CD14-positive monocyte (primary cell): Measurements from ENCODE around the gene CYP2R1. TPM values are rescaled to one million over a fixed set of nuclear protein-coding genes. Genes with fewer than 3 reads are reported as not detected.

Experiments used
- DNase-seq, 3 donors: peaks; one replicate each; pipeline ENCODE4 v3.0.0-alpha.2; 2011 to 2022
- H2AFZ ChIP-seq: 2 replicates; pipeline ENCODE4 v1.6.0; 2012; ENCODE audit warnings: mild to moderate bottlenecking, low read depth, low read length, inconsistent platforms; ENCODE audit not compliant: insufficient read depth, poor library complexity, severe bottlenecking
- H3K27ac ChIP-seq, 2 donors: 1 replicate in 1 of 2; 2 replicates in 1 of 2; pipeline ENCODE4 v1.5.1; 2012 to 2013; ENCODE audit warnings: low read length in 2 of 2, control low read depth in 1 of 2, inconsistent platforms in 1 of 2, low read depth in 1 of 2, mild to moderate bottlenecking in 1 of 2
- H3K27me3 ChIP-seq, 2 donors: one replicate each; pipeline versions ENCODE4 v1.6.0 to v1.6.1; 2011 to 2013; ENCODE audit warnings: low read length in 2 of 2; ENCODE audit not compliant: control insufficient read depth in 2 of 2, insufficient read depth in 2 of 2
- H3K36me3 ChIP-seq, 2 donors: replicated peaks in 1 of 2; 1 replicate in 1 of 2; 2 replicates in 1 of 2; pipeline versions ENCODE4 v1.5.1 to v1.6.1; 2012 to 2013; ENCODE audit warnings: low read length in 2 of 2, control low read depth in 1 of 2, inconsistent platforms in 1 of 2, mild to moderate bottlenecking in 1 of 2; ENCODE audit not compliant: insufficient read depth in 2 of 2, control insufficient read depth in 1 of 2
- H3K4me1 ChIP-seq, 2 donors: 1 replicate in 1 of 2; 2 replicates in 1 of 2; pipeline versions ENCODE4 v1.5.1 to v1.6.1; 2012 to 2013; ENCODE audit warnings: low read length in 2 of 2, control low read depth in 1 of 2, inconsistent platforms in 1 of 2, mild to moderate bottlenecking in 1 of 2, moderate library complexity in 1 of 2; ENCODE audit not compliant: insufficient read depth in 2 of 2, control insufficient read depth in 1 of 2
- H3K4me2 ChIP-seq: replicated peaks from 2 replicates; pipeline ENCODE3; 2012; ENCODE audit warnings: low read length, moderate library complexity, mild to moderate bottlenecking; ENCODE audit not compliant: poor library complexity, severe bottlenecking; ENCODE audit errors: extremely low read depth
- H3K4me3 ChIP-seq, 3 experiments: fragments of 200-600 bp in 1 of 3; sonication (generic) in 1 of 3; replicated peaks in 1 of 3; 1 replicate in 2 of 3; 2 replicates in 1 of 3; pipeline ENCODE4 v1.5.1; 2011 to 2013; ENCODE audit warnings: low read length in 3 of 3, mild to moderate bottlenecking in 3 of 3, control low read depth in 2 of 3, low read depth in 2 of 3, inconsistent platforms in 1 of 3, moderate library complexity in 1 of 3
- H3K79me2 ChIP-seq: 2 replicates; pipeline ENCODE4 v1.6.0; 2012; ENCODE audit warnings: mild to moderate bottlenecking, control low read depth, inconsistent platforms, low read length, moderate library complexity; ENCODE audit not compliant: insufficient read depth
- H3K9ac ChIP-seq: 2 replicates; pipeline ENCODE4 v1.6.0; 2017; ENCODE audit warnings: low read length, mild to moderate bottlenecking; ENCODE audit not compliant: insufficient read depth, poor library complexity, severe bottlenecking
- H3K9me3 ChIP-seq, 2 donors: replicated peaks in 1 of 2; 1 replicate in 1 of 2; 2 replicates in 1 of 2; pipeline versions ENCODE4 v1.5.1 to v1.6.1; 2012 to 2013; ENCODE audit warnings: low read length in 2 of 2, control low read depth in 1 of 2; ENCODE audit not compliant: control insufficient read depth in 1 of 2, insufficient read depth in 1 of 2
- H4K20me1 ChIP-seq: 2 replicates; pipeline ENCODE4 v1.6.0; 2012; ENCODE audit warnings: mild to moderate bottlenecking, low read length, control low read depth, moderate library complexity; ENCODE audit not compliant: insufficient read depth
- H3K27ac Mint-ChIP-seq, 7 donors: one replicate each; pipeline ENCODE4 v1.8.0; 2020; ENCODE audit warnings: mild to moderate bottlenecking in 7 of 7, mixed read lengths in 7 of 7, moderate library complexity in 6 of 7, inconsistent platforms in 2 of 7
- H3K27me3 Mint-ChIP-seq, 3 donors: one replicate each; pipeline ENCODE4 v1.8.0; 2021 to 2022; ENCODE audit warnings: low read depth in 3 of 3, mild to moderate bottlenecking in 3 of 3, mixed read lengths in 3 of 3, moderate library complexity in 3 of 3, inconsistent platforms in 1 of 3
- H3K36me3 Mint-ChIP-seq, 2 donors: one replicate each; pipeline ENCODE4 v1.8.0; 2020; ENCODE audit warnings: mixed read lengths in 2 of 2, inconsistent platforms in 1 of 2, mild to moderate bottlenecking in 1 of 2
- H3K4me1 Mint-ChIP-seq: one replicate; pipeline ENCODE4 v1.8.0; 2020; ENCODE audit warnings: mild to moderate bottlenecking, mixed read lengths
- H3K4me3 Mint-ChIP-seq, 2 donors: one replicate each; pipeline ENCODE4 v1.8.0; 2020; ENCODE audit warnings: mild to moderate bottlenecking in 2 of 2, mixed read lengths in 2 of 2, moderate library complexity in 1 of 2
- H3K9me3 Mint-ChIP-seq, 7 donors: one replicate each; pipeline ENCODE4 v1.8.0; 2020 to 2022; ENCODE audit warnings: mixed read lengths in 7 of 7, mild to moderate bottlenecking in 6 of 7, moderate library complexity in 6 of 7, inconsistent platforms in 2 of 7
- WGBS: methylation state at CpG from one replicate; pipeline ENCODE4 v1.1.5; 2013; ENCODE audit warnings: missing lambda C conversion rate; ENCODE audit not compliant: insufficient coverage; 5-methylcytosine and 5-hydroxymethylcytosine counted together
- intact Hi-C, 2 donors: fragments of 100-400 bp; cut with micrococcal nuclease; formaldehyde crosslinking; loops; one replicate each; pipeline versions ENCODE4 v1.15.0 to v1.15.1; 2023
- polyA plus RNA-seq, 3 donors: library from polyadenylated mRNA; depleted of rRNA in 1 of 3; unstranded in 2 of 3; stranded (reverse) in 1 of 3; fragments of 300-500 nt in 2 of 3; fragments of >200 nt in 1 of 3; fragmentation: Illumina TruSeq in 2 of 3; gene quantifications; 1 replicate in 2 of 3; 2 replicates in 1 of 3; pipeline ENCODE4 v1.2.3, GENCODE V29; 2012 to 2021
- TF ChIP-seq, protein P1 (sequence below): fragments of 200-600 bp; IDR thresholded peaks from one replicate; pipeline ENCODE4 v1.8.0; 2022; ENCODE audit warnings: antibody characterized with exemption, mild to moderate bottlenecking

CYP2R1 gene
- polyA plus RNA-seq, 3 donors, result 5.4 to 8.3 (median 7.0) TPM

DNA sequence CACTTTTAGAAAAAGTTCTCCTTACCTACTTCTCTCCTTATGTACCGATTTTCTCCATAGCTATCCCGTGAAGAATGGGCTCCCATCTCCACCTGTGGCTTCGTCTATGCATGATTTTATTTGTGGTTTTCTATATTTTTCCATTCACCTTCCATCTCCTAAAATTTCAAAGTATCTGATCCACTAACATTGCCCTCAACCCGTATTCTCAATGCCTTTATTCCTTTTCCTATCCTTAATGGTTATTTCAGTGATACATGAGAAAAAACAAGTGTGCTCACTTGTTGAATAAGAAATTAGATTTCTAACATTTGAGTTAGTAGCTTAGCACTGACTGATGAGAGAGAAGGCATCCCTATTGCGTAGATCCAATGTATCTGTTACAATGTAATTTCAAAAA lies 16.9 kb downstream of the CYP2R1 start:
- no peaks in the 10 kb centered on the region for H3K9me3 ChIP-seq
- intact Hi-C loops, result no loop called here
- H3K4me2 ChIP-seq, result no peak overlapping the region
- no peaks in the 10 kb centered on the region for H3K27me3 ChIP-seq
- no peaks in the 10 kb centered on the region for H3K9me3 Mint-ChIP-seq
- H3K9ac ChIP-seq, result no peak overlapping the region
- no peak overlapping the region for H3K27ac ChIP-seq
- peaks cover 22 to 79% of the 10 kb centered on the region in 2 donors for H3K36me3 ChIP-seq
- peaks cover 2% of the 10 kb centered on the region for H3K4me1 Mint-ChIP-seq
- H3K4me1 ChIP-seq, result no peaks in the 10 kb centered on the region
- H3K79me2 ChIP-seq, result no peaks in the 10 kb centered on the region
- no peak overlapping the region for H3K4me3 ChIP-seq
- no CpG with 5 or more reads among the region's 5 CpGs for WGBS
- TF ChIP-seq, protein P1, sequence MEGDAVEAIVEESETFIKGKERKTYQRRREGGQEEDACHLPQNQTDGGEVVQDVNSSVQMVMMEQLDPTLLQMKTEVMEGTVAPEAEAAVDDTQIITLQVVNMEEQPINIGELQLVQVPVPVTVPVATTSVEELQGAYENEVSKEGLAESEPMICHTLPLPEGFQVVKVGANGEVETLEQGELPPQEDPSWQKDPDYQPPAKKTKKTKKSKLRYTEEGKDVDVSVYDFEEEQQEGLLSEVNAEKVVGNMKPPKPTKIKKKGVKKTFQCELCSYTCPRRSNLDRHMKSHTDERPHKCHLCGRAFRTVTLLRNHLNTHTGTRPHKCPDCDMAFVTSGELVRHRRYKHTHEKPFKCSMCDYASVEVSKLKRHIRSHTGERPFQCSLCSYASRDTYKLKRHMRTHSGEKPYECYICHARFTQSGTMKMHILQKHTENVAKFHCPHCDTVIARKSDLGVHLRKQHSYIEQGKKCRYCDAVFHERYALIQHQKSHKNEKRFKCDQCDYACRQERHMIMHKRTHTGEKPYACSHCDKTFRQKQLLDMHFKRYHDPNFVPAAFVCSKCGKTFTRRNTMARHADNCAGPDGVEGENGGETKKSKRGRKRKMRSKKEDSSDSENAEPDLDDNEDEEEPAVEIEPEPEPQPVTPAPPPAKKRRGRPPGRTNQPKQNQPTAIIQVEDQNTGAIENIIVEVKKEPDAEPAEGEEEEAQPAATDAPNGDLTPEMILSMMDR, result no peak
- no peaks in the 10 kb centered on the region for H3K27me3 Mint-ChIP-seq
- no peaks in the 10 kb centered on the region for H4K20me1 ChIP-seq
- no peak overlapping the region for H2AFZ ChIP-seq
- no peak for DNase-seq
- H3K36me3 Mint-ChIP-seq, result peaks cover 50 to 58% of the 10 kb centered on the region in 2 donors
- no peak overlapping the region for H3K27ac Mint-ChIP-seq
- H3K4me3 Mint-ChIP-seq, result no peak overlapping the region

DNA sequence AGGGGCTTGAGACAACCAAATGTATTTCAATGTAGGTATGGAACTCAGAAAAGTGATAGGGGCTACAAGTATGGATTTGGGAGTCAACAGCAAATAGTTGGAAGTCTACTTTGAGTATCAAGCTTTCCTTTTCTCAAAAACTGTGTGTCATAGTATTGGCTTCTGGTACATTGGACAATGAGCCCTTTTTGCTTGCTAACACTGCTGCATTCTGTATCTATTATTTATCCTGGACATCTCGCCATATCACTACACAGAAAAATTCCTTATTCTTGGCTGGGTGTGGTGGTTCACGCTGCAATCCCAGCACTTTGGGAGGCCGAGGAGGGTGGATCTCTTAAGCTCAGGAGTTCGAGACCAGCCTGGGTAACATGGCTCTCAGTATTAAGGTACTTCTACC lies 18.4 kb downstream of the CYP2R1 start:
- no peak overlapping the region for H3K27ac ChIP-seq
- H3K4me3 Mint-ChIP-seq, result no peak overlapping the region
- no peaks in the 10 kb centered on the region for H3K27me3 ChIP-seq
- H3K36me3 ChIP-seq, result peaks cover 23 to 81% of the 10 kb centered on the region in 2 donors
- H3K36me3 Mint-ChIP-seq, result peaks cover 52 to 62% of the 10 kb centered on the region in 2 donors
- intact Hi-C loops, result no loop called here
- H3K4me1 ChIP-seq, result no peaks in the 10 kb centered on the region
- H3K27me3 Mint-ChIP-seq, result no peaks in the 10 kb centered on the region
- no peak overlapping the region for H3K4me3 ChIP-seq
- H3K79me2 ChIP-seq, result no peaks in the 10 kb centered on the region
- H3K9ac ChIP-seq, result no peak overlapping the region
- H3K9me3 Mint-ChIP-seq, result no peaks in the 10 kb centered on the region
- no peaks in the 10 kb centered on the region for H3K9me3 ChIP-seq
- peak overlapping the region in 2 of 7 donors; percentile 38 to 60 for H3K27ac Mint-ChIP-seq
- peaks cover 2% of the 10 kb centered on the region for H3K4me1 Mint-ChIP-seq
- no peak overlapping the region for H2AFZ ChIP-seq
- WGBS, result 100% methylated on average over 1 of the region's 4 CpGs
- no peak overlapping the region for H3K4me2 ChIP-seq
- no peak for DNase-seq
- TF ChIP-seq, protein P1, result no peak
- no peaks in the 10 kb centered on the region for H4K20me1 ChIP-seq
